GM12864 (cell line): ENCODE results near the gene MRPL27.

ENCODE experiments used
- DNase-seq: peaks from one replicate; pipeline ENCODE4 v3.0.0-alpha.2; 2011; ENCODE audit warnings: low read depth
- H3K4me3 ChIP-seq: 2 replicates; pipeline ENCODE4 v1.5.1; 2011; ENCODE audit warnings: mild to moderate bottlenecking, low read depth, low read length, control low read depth
- TF ChIP-seq, protein P1 (sequence below): IDR thresholded peaks from 2 replicates; pipeline ENCODE4 v1.5.1; 2011; ENCODE audit warnings: low read depth, mild to moderate bottlenecking, moderate library complexity, low read length, control low read depth, inconsistent platforms; ENCODE audit errors: missing control alignments

MRPL27 gene

GRCh38 chr17:50330151-50330775 is 42.7 kb downstream of the MRPL27 start:
- TF ChIP-seq, protein P1, sequence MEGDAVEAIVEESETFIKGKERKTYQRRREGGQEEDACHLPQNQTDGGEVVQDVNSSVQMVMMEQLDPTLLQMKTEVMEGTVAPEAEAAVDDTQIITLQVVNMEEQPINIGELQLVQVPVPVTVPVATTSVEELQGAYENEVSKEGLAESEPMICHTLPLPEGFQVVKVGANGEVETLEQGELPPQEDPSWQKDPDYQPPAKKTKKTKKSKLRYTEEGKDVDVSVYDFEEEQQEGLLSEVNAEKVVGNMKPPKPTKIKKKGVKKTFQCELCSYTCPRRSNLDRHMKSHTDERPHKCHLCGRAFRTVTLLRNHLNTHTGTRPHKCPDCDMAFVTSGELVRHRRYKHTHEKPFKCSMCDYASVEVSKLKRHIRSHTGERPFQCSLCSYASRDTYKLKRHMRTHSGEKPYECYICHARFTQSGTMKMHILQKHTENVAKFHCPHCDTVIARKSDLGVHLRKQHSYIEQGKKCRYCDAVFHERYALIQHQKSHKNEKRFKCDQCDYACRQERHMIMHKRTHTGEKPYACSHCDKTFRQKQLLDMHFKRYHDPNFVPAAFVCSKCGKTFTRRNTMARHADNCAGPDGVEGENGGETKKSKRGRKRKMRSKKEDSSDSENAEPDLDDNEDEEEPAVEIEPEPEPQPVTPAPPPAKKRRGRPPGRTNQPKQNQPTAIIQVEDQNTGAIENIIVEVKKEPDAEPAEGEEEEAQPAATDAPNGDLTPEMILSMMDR: no peak
- DNase-seq: no peak

DNA sequence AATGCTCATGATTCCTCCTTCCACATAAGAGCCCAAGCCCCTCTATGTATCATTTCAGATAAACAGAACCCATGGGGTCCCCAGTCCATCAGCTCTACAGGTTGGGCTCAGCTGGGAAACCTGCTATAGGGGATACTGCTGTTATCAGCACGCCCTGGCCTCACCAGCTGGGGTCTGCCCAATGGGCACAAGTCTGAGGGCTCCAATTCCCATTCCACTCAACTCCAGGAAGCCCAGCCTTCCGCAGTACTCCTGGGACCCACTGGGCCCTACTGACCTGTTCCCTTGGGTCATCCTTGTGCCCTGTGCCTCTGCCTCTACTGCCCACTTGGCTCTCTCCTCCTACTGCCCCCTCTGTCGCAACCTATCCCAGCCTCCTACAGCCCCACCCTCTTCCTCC is 43.3 kb downstream of the MRPL27 start:
- TF ChIP-seq, protein P1: no peak
- no peak for DNase-seq
- H3K4me3 ChIP-seq: no peak overlapping the region

More at GRCh38 chr17:50330151-50330775, 42.7 kb downstream of the MRPL27 start:
- H3K4me3 ChIP-seq: no peak overlapping the region

DNA sequence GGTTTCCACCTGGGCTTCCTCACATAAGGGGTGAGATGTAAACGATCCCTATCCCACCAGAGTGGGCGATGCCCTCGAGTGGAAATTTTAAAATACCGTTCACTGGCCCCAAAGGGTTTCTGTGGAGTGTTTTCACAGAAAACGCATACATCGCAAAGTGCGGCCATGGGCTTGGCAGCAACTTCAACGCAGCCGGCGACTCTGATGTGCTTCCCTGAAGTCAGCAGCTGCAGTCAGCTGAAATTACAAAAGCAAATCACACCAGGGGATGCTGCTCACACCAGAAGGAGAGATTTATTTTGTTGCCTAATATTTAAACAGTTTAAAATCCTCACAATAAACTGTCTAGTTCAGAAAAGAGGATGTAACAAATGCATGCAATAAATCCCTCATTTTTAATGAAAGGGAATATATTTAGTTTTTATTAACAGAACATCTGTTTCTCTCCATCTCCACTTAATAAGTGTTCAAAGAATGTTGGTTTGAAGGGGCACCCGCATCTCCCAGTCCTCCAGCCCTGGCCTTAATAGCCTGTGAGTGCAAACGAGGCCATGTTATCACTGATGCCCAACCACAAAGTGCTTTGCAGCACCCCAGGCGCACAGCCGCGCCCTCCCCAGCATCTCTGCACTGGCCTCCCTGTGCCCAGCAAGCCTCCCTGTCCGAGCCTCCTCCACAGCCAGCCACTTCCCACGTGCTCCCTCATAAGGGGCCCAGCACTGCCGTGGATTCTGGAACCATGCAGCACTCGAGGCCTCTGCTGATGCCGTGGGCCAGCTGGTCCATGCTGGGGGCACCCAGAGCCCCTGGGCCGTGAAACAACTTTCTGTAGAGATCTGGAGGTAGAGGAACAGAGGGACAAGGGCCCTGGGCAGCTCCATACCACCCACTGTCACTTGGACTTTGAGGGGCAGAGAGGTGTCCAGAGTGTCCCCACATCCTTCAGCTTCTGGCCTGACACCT is 44.3 kb downstream of the MRPL27 start:
- TF ChIP-seq, protein P1: no peak
- no peak for DNase-seq

DNA sequence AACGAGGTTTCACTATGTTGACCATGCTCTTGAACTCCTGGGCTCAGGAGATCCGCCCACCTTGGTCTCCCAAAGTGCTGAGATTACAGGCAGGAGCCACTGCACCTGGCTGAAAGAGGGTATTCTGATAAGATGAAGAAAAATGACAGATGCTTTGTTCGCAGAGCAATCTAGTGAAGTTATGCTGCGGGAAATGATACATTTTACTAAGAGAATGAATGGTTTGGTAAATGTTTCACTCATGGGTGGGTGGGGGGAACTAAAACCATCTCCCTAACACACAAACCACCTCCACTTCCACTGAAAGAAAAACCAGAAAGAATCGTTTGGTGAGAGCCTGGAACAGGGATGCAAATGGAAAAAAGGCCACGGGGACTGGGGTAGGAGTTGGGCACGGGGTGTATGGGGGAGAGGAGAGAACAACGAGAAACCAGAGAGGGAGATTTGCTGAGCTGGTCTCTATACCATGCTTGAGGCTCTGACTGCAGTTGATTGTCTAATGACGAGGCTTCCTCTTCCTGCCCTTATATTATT is 46.1 kb downstream of the MRPL27 start:
- no peak for DNase-seq
- no peak overlapping the region for H3K4me3 ChIP-seq

More for the DNA sequence above, 44.3 kb downstream of the MRPL27 start:
- no peak overlapping the region for H3K4me3 ChIP-seq

DNA sequence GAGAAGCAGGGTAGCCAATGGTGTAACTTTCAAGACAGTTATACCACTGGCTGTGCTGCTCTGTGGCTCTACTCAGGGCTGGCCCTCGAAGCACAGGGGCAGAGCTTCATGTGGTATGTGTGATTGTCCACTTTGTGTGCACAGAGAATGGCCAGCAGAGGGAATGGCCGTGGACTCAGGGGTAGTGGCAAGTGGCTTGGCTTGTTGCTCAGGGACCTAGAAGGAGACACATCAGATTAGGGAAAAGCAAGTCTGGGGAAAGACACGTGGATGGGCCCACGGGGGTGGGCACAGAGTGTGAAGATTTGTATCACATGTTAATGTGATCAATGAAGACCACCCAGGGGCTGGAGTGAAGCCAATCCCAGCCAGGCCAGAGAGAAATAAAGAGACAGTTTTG is 47.1 kb downstream of the MRPL27 start:
- H3K4me3 ChIP-seq: no peak overlapping the region
- no peak for DNase-seq
- TF ChIP-seq, protein P1: no peak

More for the DNA sequence above, 46.1 kb downstream of the MRPL27 start:
- TF ChIP-seq, protein P1: no peak

- no peak overlapping the region for H3K4me3 ChIP-seq
- no peak for DNase-seq
- TF ChIP-seq, protein P1: no peak
Measured at GRCh38 chr17:50323060-50323459, 49.9 kb downstream of the MRPL27 start.
